ENCODE results near the gene GALNT2. TPM values are rescaled to one million over a fixed set of nuclear protein-coding genes. Genes with fewer than 3 reads are reported as not detected.

The GALNT2 gene
- total RNA-seq, 1 donor from 2014 or later = 36.0 TPM

DNA sequence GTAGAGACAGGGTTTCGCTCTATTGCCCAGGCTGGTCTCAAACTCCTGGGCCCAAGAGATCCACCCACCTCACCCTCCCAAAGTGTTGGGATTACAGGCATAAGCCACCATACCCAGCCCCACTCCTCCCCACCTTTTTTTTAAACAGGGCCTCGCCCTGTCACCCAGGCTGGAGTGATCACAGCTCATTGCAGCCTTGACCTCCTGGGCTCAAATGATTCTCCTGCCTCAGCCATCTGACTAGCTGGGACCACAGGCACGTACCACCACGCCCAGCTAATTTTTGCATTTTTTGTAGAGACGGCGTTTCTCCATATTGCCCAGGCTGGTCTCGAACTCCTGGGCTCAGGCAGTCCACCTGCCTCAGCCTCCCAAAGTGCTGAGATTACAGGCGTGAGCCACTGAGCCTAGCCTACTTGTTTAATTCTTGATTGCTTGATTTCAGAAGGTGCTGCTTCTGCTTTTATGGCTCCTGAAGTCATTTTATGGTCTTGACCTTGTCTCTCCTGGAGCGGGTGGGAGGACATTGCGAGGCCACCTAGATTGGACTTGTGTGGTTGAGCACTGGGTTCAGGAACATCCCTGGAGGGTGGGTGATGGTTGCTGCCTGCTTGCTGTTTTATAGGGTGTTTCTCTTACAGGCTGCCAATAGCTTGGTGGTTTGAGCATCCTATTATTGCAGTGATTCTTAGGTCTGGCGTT lies 81.9 kb downstream of the GALNT2 start:
- H3K27ac ChIP-seq (ENCODE audit: low read depth, low read length) = no peak overlapping the region
- no peaks in the 10 kb centered on the region for H3K36me3 ChIP-seq (ENCODE audit: control insufficient read depth in 3 of 3, insufficient read depth in 3 of 3, low read length in 3 of 3)
- no peak overlapping the region for H3K9ac ChIP-seq (ENCODE audit: low read depth in 1 of 3, low read length in 3 of 3)
- no peaks in the 10 kb centered on the region for H3K27me3 ChIP-seq (ENCODE audit: control insufficient read depth in 3 of 3, insufficient read depth in 3 of 3, low read length in 3 of 3)
- H3K9me3 ChIP-seq (ENCODE audit: control insufficient read depth in 3 of 3, low read length in 3 of 3) = no peaks in the 10 kb centered on the region
- H3K4me1 ChIP-seq (ENCODE audit: control insufficient read depth in 3 of 3, insufficient read depth in 3 of 3, low read length in 3 of 3) = peaks cover 47 to 77% (median 51%) of the 10 kb centered on the region in 3 donors
- no peak overlapping the region for H3K4me3 ChIP-seq (ENCODE audit: low read length in 3 of 3)

DNA sequence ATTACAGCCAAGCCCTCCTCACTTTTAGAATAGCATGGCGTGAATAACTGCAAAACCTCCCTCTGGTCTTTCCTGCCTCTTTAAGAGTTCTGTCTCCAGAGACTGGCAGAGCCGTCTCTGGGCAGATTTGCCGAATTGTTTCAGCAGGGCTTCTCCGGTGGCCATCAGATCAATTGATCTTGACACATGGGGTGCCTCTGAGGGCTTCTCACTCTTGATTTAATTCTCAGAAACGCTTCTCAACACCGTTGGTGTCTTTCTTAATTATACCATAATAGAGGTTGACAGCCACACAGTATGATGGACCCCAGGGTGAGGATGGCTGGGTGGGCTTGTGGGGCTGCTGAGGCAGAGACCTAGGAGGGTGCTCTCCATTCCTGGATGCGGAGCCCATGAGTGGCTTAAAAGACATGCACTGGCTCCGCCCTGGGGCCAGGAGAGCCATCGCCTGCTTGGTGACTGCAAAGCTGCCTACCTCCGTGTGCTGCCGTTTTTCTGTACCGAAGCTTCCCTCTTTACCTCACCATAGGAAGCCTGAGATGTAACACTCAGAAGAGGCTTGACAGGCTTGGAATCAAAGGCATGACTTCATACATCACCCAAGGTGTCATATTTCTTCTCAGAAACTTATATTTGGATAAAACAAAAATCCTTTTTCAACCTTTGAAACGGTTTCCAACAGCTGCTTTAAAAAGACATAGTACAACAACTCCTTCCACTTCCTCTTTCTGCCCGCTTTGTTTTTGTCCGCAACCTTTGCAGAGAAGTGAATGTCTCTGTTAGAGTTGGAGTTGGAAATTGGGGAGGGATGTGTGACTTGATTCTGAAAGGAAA lies 82.9 kb downstream of the GALNT2 start:
- Histone ChIP-seq H3K9ac (ENCODE audit: low read depth in 1 of 3, low read length in 3 of 3) (no peak overlapping the region), H3K27ac (ENCODE audit: low read depth, low read length) (no peak overlapping the region), H3K4me3 (ENCODE audit: low read length in 3 of 3) (no peak overlapping the region), H3K36me3 (ENCODE audit: control insufficient read depth in 3 of 3, insufficient read depth in 3 of 3, low read length in 3 of 3) (no peaks in the 10 kb centered on the region), H3K9me3 (ENCODE audit: control insufficient read depth in 3 of 3, low read length in 3 of 3) (no peaks in the 10 kb centered on the region), H3K27me3 (ENCODE audit: control insufficient read depth in 3 of 3, insufficient read depth in 3 of 3, low read length in 3 of 3) (no peaks in the 10 kb centered on the region), H3K4me1 (ENCODE audit: control insufficient read depth in 3 of 3, insufficient read depth in 3 of 3, low read length in 3 of 3) (peaks cover 47 to 78% (median 54%) of the 10 kb centered on the region in 3 donors)

DNA sequence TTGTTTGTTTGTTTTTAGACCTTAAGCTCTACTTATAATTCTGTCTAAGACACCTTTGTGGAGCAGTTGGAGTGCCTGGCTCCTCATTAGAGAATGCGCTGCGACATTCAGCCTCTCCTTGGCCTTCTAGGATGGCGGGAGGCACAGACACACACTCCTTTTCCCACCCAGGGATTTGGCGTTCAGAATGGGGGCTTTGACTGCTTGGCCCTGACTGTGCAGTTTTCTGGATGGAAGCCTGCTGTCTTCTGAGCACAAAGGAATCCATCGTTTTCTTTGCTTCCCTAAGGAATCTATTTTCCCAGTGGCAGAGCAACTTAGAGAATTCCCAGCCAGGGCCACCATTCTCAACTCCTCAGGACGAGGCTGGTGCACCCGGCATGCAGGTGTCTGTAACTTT lies 83.6 kb downstream of the GALNT2 start:
- Histone ChIP-seq H3K4me1 (ENCODE audit: control insufficient read depth in 3 of 3, insufficient read depth in 3 of 3, low read length in 3 of 3) (peaks cover 46 to 78% (median 54%) of the 10 kb centered on the region in 3 donors), H3K27ac (ENCODE audit: low read depth, low read length) (no peak overlapping the region), H3K9me3 (ENCODE audit: control insufficient read depth in 3 of 3, low read length in 3 of 3) (no peaks in the 10 kb centered on the region), H3K27me3 (ENCODE audit: control insufficient read depth in 3 of 3, insufficient read depth in 3 of 3, low read length in 3 of 3) (no peaks in the 10 kb centered on the region), H3K9ac (ENCODE audit: low read depth in 1 of 3, low read length in 3 of 3) (no peak overlapping the region), H3K36me3 (ENCODE audit: control insufficient read depth in 3 of 3, insufficient read depth in 3 of 3, low read length in 3 of 3) (no peaks in the 10 kb centered on the region), H3K4me3 (ENCODE audit: low read length in 3 of 3) (no peak overlapping the region)

DNA sequence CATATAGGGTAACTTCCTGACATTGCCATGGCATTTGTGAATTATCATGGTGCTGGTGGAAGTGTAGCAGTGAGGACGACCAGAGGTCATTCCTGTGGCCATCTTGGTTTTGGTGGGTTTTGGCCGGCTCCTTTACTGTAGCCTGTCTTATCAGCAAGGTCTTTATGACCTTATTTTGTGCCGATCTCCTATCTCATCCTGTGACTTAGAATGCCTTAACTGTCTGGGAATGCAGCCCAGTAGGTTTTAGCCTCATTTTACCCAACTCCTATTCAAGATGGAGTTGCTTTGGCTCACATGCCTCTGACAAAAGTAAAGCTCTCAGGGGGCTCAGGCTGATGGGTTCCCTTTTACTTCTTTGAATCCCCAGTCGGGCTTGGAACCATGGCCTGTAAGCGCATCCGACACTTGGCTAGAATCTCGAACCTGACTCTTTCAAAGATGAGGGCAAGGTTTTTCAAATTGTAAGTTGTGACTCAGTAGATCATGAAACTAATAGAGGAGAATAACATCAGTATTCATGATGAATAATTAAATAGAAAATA lies 85.0 kb downstream of the GALNT2 start:
- Histone ChIP-seq H3K27me3 (ENCODE audit: control insufficient read depth in 3 of 3, insufficient read depth in 3 of 3, low read length in 3 of 3) (no peaks in the 10 kb centered on the region), H3K36me3 (ENCODE audit: control insufficient read depth in 3 of 3, insufficient read depth in 3 of 3, low read length in 3 of 3) (no peaks in the 10 kb centered on the region), H3K4me1 (ENCODE audit: control insufficient read depth in 3 of 3, insufficient read depth in 3 of 3, low read length in 3 of 3) (peaks cover 43 to 80% (median 53%) of the 10 kb centered on the region in 3 donors)

DNA sequence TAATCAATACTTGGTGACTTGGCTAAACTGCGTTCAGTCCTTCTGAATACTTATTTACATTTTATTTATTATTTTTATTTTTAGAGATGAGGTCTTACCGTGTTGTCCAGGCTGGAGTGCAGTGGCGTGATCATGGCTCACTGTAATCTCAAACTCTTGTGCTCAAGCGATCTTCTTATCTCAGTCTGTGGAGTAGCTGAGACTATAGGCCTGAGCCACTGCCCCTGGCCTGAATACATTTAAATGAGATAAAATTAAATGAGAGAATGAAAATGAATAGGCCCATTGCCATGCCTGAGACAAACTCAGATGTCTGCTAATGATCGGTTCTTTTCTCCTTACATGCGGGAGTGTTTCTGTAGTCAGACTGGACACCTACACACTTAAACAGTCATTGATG lies 86.0 kb downstream of the GALNT2 start:
- H3K9me3 ChIP-seq (ENCODE audit: control insufficient read depth in 3 of 3, low read length in 3 of 3) = no peaks in the 10 kb centered on the region
- peak overlapping the region; percentile 79 for H3K27ac ChIP-seq (ENCODE audit: low read depth, low read length)
- no peaks in the 10 kb centered on the region for H3K36me3 ChIP-seq (ENCODE audit: control insufficient read depth in 3 of 3, insufficient read depth in 3 of 3, low read length in 3 of 3)
- H3K9ac ChIP-seq (ENCODE audit: low read depth in 1 of 3, low read length in 3 of 3) = no peak overlapping the region
- no peak overlapping the region for H3K4me3 ChIP-seq (ENCODE audit: low read length in 3 of 3)
- H3K27me3 ChIP-seq (ENCODE audit: control insufficient read depth in 3 of 3, insufficient read depth in 3 of 3, low read length in 3 of 3) = no peaks in the 10 kb centered on the region
- peaks cover 35 to 78% (median 51%) of the 10 kb centered on the region in 3 donors for H3K4me1 ChIP-seq (ENCODE audit: control insufficient read depth in 3 of 3, insufficient read depth in 3 of 3, low read length in 3 of 3)

More for the DNA sequence above, 85.0 kb downstream of the GALNT2 start:
- no peak overlapping the region for H3K9ac ChIP-seq (ENCODE audit: low read depth in 1 of 3, low read length in 3 of 3)
- no peak overlapping the region for H3K4me3 ChIP-seq (ENCODE audit: low read length in 3 of 3)
- no peak overlapping the region for H3K27ac ChIP-seq (ENCODE audit: low read depth, low read length)
- H3K9me3 ChIP-seq (ENCODE audit: control insufficient read depth in 3 of 3, low read length in 3 of 3) = no peaks in the 10 kb centered on the region

DNA sequence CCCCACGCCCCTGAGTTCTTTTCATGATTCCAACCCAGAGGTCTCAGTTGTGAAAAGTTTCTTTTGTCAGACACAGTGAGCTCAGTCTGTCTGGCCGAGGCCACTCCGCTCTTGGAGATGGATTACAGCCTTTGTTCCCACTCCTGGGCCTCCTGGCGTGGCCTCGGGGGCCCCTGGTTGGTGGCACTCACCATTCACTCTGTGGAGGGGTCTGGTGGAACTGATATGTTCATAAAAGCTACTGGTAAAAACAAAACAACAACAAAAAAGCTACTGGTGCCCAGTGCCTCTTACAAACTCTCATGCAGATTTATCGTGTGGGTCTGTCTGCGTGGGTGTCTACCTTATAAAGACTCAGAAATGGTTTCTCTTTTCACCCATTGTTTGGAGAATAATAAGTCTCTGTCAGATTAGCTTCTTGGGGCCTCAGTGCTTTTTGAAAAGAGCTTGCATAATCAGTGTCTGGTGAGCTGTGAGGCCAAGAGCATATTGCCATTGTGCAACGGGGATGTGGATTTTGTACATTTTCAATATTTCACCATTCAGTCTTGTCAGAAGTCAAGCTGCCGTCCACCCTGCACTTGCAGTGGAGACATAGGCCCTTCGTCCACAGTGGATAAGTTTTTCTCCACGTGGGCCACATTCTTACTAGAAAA lies 86.7 kb downstream of the GALNT2 start:
- Histone ChIP-seq H3K27ac (ENCODE audit: low read depth, low read length) (peak overlapping the region; percentile 79), H3K4me3 (ENCODE audit: low read length in 3 of 3) (no peak overlapping the region), H3K9me3 (ENCODE audit: control insufficient read depth in 3 of 3, low read length in 3 of 3) (no peaks in the 10 kb centered on the region)

DNA sequence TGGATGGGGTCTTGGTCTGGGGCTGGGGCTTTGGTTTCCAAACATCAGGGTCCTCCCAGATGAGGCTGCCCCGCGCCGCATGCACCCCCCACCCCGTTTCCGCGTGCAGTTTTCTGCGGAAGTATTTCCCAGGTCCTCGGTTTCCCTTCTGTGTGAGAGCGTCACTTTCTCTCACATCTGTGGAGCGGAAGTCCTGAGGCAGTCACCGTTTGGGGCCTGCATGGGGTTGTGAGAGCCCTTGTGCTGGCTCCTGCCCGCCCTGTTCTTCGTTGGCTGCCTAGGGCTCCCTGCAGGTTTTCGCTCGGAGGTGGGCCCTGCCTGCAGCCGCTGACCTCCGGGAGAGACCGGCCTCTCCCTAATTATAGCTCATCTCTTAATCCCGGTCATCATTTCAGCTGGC lies 88.0 kb downstream of the GALNT2 start:
- Histone ChIP-seq H3K9ac (ENCODE audit: low read depth in 1 of 3, low read length in 3 of 3) (peak overlapping the region; percentile 48 to 81 (median 57)), H3K4me3 (ENCODE audit: low read length in 3 of 3) (peak overlapping the region; percentile 17 to 55 (median 28)), H3K27me3 (ENCODE audit: control insufficient read depth in 3 of 3, insufficient read depth in 3 of 3, low read length in 3 of 3) (no peaks in the 10 kb centered on the region), H3K4me1 (ENCODE audit: control insufficient read depth in 3 of 3, insufficient read depth in 3 of 3, low read length in 3 of 3) (peaks cover 50 to 81% (median 63%) of the 10 kb centered on the region in 3 donors), H3K27ac (ENCODE audit: low read depth, low read length) (peak overlapping the region; percentile 79), H3K36me3 (ENCODE audit: control insufficient read depth in 3 of 3, insufficient read depth in 3 of 3, low read length in 3 of 3) (no peaks in the 10 kb centered on the region), H3K9me3 (ENCODE audit: control insufficient read depth in 3 of 3, low read length in 3 of 3) (no peaks in the 10 kb centered on the region)

More for the DNA sequence above, 86.7 kb downstream of the GALNT2 start:
- H3K9ac ChIP-seq (ENCODE audit: low read depth in 1 of 3, low read length in 3 of 3) = peak overlapping the region in 1 of 3 donors; percentile 81
- peaks cover 39 to 80% (median 58%) of the 10 kb centered on the region in 3 donors for H3K4me1 ChIP-seq (ENCODE audit: control insufficient read depth in 3 of 3, insufficient read depth in 3 of 3, low read length in 3 of 3)
- no peaks in the 10 kb centered on the region for H3K36me3 ChIP-seq (ENCODE audit: control insufficient read depth in 3 of 3, insufficient read depth in 3 of 3, low read length in 3 of 3)
- no peaks in the 10 kb centered on the region for H3K27me3 ChIP-seq (ENCODE audit: control insufficient read depth in 3 of 3, insufficient read depth in 3 of 3, low read length in 3 of 3)

GRCh38 chr1:230156068-230156467 lies 89.0 kb downstream of the GALNT2 start:
- Histone ChIP-seq H3K4me1 (ENCODE audit: control insufficient read depth in 3 of 3, insufficient read depth in 3 of 3, low read length in 3 of 3) (peaks cover 53 to 76% (median 63%) of the 10 kb centered on the region in 3 donors), H3K9me3 (ENCODE audit: control insufficient read depth in 3 of 3, low read length in 3 of 3) (no peaks in the 10 kb centered on the region), H3K27me3 (ENCODE audit: control insufficient read depth in 3 of 3, insufficient read depth in 3 of 3, low read length in 3 of 3) (no peaks in the 10 kb centered on the region), H3K36me3 (ENCODE audit: control insufficient read depth in 3 of 3, insufficient read depth in 3 of 3, low read length in 3 of 3) (no peaks in the 10 kb centered on the region), H3K27ac (ENCODE audit: low read depth, low read length) (peak overlapping the region; percentile 79), H3K4me3 (ENCODE audit: low read length in 3 of 3) (no peak overlapping the region), H3K9ac (ENCODE audit: low read depth in 1 of 3, low read length in 3 of 3) (no peak overlapping the region)

GRCh38 chr1:230156536-230156935 lies 89.5 kb downstream of the GALNT2 start:
- peaks cover 55 to 79% (median 67%) of the 10 kb centered on the region in 3 donors for H3K4me1 ChIP-seq (ENCODE audit: control insufficient read depth in 3 of 3, insufficient read depth in 3 of 3, low read length in 3 of 3)
- no peak overlapping the region for H3K9ac ChIP-seq (ENCODE audit: low read depth in 1 of 3, low read length in 3 of 3)
- H3K9me3 ChIP-seq (ENCODE audit: control insufficient read depth in 3 of 3, low read length in 3 of 3) = no peaks in the 10 kb centered on the region
- H3K36me3 ChIP-seq (ENCODE audit: control insufficient read depth in 3 of 3, insufficient read depth in 3 of 3, low read length in 3 of 3) = no peaks in the 10 kb centered on the region
- no peaks in the 10 kb centered on the region for H3K27me3 ChIP-seq (ENCODE audit: control insufficient read depth in 3 of 3, insufficient read depth in 3 of 3, low read length in 3 of 3)
- peak overlapping the region; percentile 79 for H3K27ac ChIP-seq (ENCODE audit: low read depth, low read length)
- no peak overlapping the region for H3K4me3 ChIP-seq (ENCODE audit: low read length in 3 of 3)

Measured in skeletal muscle tissue (tissue), 4 donors.